RWPE2 (cell line): ENCODE measurements around the gene OR52E5.

Experiments
- ATAC-seq: fragments of 200-7000 bp; cut with Tn5 transposase; 3 replicates; pipeline ENCODE4 v1.9.1; 2021; ENCODE audit warnings: low read depth
- DNase-seq: peaks from one replicate; pipeline ENCODE4 v3.0.0-alpha.2; 2020; ENCODE audit warnings: low spot score
- H3K27ac ChIP-seq: fragments of 450-650 bp; 2 replicates; pipeline ENCODE4 v1.5.1; 2017; ENCODE audit warnings: mild to moderate bottlenecking; ENCODE audit not compliant: poor library complexity, severe bottlenecking
- H3K27me3 ChIP-seq: fragments of 250-450 bp; sonication (Bioruptor Pico); 2 replicates; pipeline ENCODE4 v1.5.1; 2021; ENCODE audit warnings: mild to moderate bottlenecking, moderate library complexity; ENCODE audit not compliant: insufficient read depth, poor library complexity, severe bottlenecking
- H3K36me3 ChIP-seq: fragments of 250-450 bp; sonication (Bioruptor Pico); 2 replicates; pipeline ENCODE4 v1.5.1; 2020; ENCODE audit warnings: low read depth, mild to moderate bottlenecking, moderate library complexity
- H3K4me1 ChIP-seq: fragments of 250-450 bp; sonication (Bioruptor Pico); 2 replicates; pipeline ENCODE4 v1.5.1; 2021; ENCODE audit warnings: mild to moderate bottlenecking, moderate library complexity; ENCODE audit not compliant: insufficient read depth, poor library complexity, severe bottlenecking
- H3K4me3 ChIP-seq: fragments of 250-450 bp; sonication (Bioruptor Pico); 2 replicates; pipeline ENCODE4 v1.5.1; 2021; ENCODE audit warnings: mild to moderate bottlenecking, moderate library complexity; ENCODE audit not compliant: severe bottlenecking
- H3K9me3 ChIP-seq: fragments of 250-450 bp; sonication (Bioruptor Pico); 2 replicates; pipeline ENCODE4 v1.5.1; 2021; ENCODE audit warnings: mild to moderate bottlenecking, moderate library complexity; ENCODE audit not compliant: severe bottlenecking
- TF ChIP-seq, protein P1 (sequence below): fragments of 450-650 bp; IDR thresholded peaks from one replicate; pipeline ENCODE4 v1.5.1; 2017; ENCODE audit warnings: mild to moderate bottlenecking, moderate library complexity; ENCODE audit not compliant: poor library complexity, severe bottlenecking

Gene OR52E5

GRCh38 chr11:5887661-5888060 lies 5.3 kb upstream of the OR52E5 start:
- H3K9me3 ChIP-seq, result no peaks in the 10 kb centered on the region
- TF ChIP-seq, protein P1, sequence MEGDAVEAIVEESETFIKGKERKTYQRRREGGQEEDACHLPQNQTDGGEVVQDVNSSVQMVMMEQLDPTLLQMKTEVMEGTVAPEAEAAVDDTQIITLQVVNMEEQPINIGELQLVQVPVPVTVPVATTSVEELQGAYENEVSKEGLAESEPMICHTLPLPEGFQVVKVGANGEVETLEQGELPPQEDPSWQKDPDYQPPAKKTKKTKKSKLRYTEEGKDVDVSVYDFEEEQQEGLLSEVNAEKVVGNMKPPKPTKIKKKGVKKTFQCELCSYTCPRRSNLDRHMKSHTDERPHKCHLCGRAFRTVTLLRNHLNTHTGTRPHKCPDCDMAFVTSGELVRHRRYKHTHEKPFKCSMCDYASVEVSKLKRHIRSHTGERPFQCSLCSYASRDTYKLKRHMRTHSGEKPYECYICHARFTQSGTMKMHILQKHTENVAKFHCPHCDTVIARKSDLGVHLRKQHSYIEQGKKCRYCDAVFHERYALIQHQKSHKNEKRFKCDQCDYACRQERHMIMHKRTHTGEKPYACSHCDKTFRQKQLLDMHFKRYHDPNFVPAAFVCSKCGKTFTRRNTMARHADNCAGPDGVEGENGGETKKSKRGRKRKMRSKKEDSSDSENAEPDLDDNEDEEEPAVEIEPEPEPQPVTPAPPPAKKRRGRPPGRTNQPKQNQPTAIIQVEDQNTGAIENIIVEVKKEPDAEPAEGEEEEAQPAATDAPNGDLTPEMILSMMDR, result no peak

DNA sequence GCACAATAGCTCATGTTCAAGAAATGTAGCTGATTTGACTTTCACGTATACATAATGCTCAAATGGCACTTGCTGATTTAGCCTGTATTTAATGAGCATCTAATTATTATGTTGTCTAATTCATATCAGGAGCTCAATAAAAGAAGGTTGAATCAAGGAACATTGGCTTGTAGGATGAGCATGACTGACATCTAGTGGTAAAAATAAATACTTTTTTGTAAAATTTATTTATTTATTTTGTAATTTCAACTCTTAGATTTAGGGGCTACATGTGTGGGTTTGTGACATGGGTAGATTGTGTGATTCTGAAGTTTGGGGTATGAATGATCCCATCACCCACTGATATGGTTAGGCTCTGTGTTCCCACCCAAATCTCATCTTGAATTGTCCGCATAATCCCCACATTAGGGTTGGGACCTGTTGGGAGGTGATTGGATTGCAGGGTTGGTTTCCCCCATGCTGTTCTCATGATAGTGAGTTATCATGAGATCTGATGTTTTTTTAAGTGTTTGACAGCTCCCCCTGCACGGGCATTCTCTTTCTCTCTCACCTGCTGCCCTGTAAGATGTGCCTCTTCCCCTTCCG lies 1.7 kb upstream of the OR52E5 start:
- TF ChIP-seq, protein P1, result peak; percentile 74
- no peaks in the 10 kb centered on the region for H3K9me3 ChIP-seq
- no peaks in the 10 kb centered on the region for H3K36me3 ChIP-seq
- no peaks in the 10 kb centered on the region for H3K27me3 ChIP-seq
- no peak overlapping the region for H3K27ac ChIP-seq
- no peak overlapping the region for H3K4me3 ChIP-seq
- ATAC-seq (no peak), DNase-seq (no peak)
- H3K4me1 ChIP-seq, result no peaks in the 10 kb centered on the region

More at GRCh38 chr11:5887661-5888060, 5.3 kb upstream of the OR52E5 start:
- no peak for ATAC-seq
- H3K27me3 ChIP-seq, result no peaks in the 10 kb centered on the region
- no peak for DNase-seq
- H3K4me1 ChIP-seq, result no peaks in the 10 kb centered on the region
- no peaks in the 10 kb centered on the region for H3K36me3 ChIP-seq
- H3K4me3 ChIP-seq, result no peak overlapping the region
- H3K27ac ChIP-seq, result no peak overlapping the region

GRCh38 chr11:5899534-5899933 lies 6.5 kb downstream of the OR52E5 start:
- H3K27me3 ChIP-seq, result no peaks in the 10 kb centered on the region
- no peak for ATAC-seq
- no peaks in the 10 kb centered on the region for H3K9me3 ChIP-seq
- no peak overlapping the region for H3K4me3 ChIP-seq
- TF ChIP-seq, protein P1, result no peak
- H3K4me1 ChIP-seq, result no peaks in the 10 kb centered on the region
- H3K27ac ChIP-seq, result no peak overlapping the region
- no peaks in the 10 kb centered on the region for H3K36me3 ChIP-seq
- no peak for DNase-seq

GRCh38 chr11:5910540-5910939 lies 17.5 kb downstream of the OR52E5 start:
- Histone ChIP-seq H3K27ac (no peak overlapping the region), H3K9me3 (no peaks in the 10 kb centered on the region), H3K4me1 (no peaks in the 10 kb centered on the region), H3K27me3 (no peaks in the 10 kb centered on the region), H3K4me3 (no peak overlapping the region), H3K36me3 (no peaks in the 10 kb centered on the region)
- no peak for DNase-seq
- no peak for ATAC-seq
- TF ChIP-seq, protein P1, result no peak

DNA sequence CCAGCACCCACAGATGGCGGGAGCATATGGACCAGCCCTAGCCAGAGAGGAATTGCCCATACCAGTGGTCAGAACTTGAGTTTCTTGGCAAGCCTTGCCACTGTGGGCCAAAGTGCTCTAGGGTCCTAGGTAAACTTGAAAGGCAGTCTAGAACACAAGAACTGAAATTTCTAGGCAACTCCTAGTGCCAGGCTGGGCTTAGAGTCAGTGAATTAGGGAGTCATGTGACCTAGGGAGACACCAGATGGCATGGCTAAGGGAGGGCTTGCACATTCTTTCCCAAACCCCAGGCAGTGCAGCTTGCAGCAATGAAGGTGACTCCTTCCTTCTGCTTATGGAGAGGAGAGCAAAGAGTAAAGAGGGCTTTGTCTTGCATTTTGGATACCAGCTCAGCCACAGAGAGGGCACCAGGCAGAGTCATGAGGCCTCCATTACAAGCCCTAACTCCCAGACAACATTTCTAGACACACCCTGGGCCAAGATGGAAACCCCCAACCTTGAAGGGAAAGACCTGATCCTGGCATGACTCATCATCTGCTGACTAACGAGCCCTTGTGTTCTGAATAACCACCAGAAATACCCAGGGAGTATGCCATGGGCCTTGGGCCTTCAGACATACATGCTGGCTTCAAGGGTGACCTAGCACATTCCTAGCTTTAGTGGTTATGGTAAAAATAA lies 29.9 kb downstream of the OR52E5 start:
- peak; percentile 56; the same call in 2 of the 3 replicates for ATAC-seq
- H3K9me3 ChIP-seq, result no peaks in the 10 kb centered on the region
- DNase-seq, result no peak

More for the DNA sequence above, 29.9 kb downstream of the OR52E5 start:
- H3K27ac ChIP-seq, result no peak overlapping the region
- TF ChIP-seq, protein P1, result no peak
- no peak overlapping the region for H3K4me3 ChIP-seq
- H3K36me3 ChIP-seq, result no peaks in the 10 kb centered on the region
- H3K4me1 ChIP-seq, result no peaks in the 10 kb centered on the region
- H3K27me3 ChIP-seq, result no peaks in the 10 kb centered on the region
